GM12801 (cell line): ENCODE data around the gene CLEC16A.

Experiments
- CTCF ChIP-seq: IDR thresholded peaks from one replicate; pipeline ENCODE4 v1.5.1; 2011; ENCODE audit warnings: control low read depth; ENCODE audit not compliant: insufficient read length; ENCODE audit errors: extremely low read depth

The CLEC16A gene

GRCh38 chr16:10945065-10945787, 862 bp downstream of the CLEC16A start:
- no peak for TF ChIP-seq CTCF

GRCh38 chr16:10946308-10946707, 1.9 kb downstream of the CLEC16A start:
- TF ChIP-seq CTCF: no peak

GRCh38 chr16:10947211-10947787, 2.9 kb downstream of the CLEC16A start:
- TF ChIP-seq CTCF: no peak

GRCh38 chr16:10949424-10949970, 5.1 kb downstream of the CLEC16A start:
- no peak for TF ChIP-seq CTCF

- TF ChIP-seq CTCF: no peak
Measured at GRCh38 chr16:10950393-10950792, 6.0 kb downstream of the CLEC16A start.

GRCh38 chr16:10951026-10951425, 6.7 kb downstream of the CLEC16A start:
- no peak for TF ChIP-seq CTCF

- TF ChIP-seq CTCF: no peak
Measured at GRCh38 chr16:10954903-10955302, 10.5 kb downstream of the CLEC16A start.
